NCI-H1048 (cell line): ENCODE results near the gene RPTOR.

Experiments used
- DNase-seq: peaks from one replicate; lab custom pipeline; 2025; lab: John Stamatoyannopoulos, UW

Gene RPTOR

DNA sequence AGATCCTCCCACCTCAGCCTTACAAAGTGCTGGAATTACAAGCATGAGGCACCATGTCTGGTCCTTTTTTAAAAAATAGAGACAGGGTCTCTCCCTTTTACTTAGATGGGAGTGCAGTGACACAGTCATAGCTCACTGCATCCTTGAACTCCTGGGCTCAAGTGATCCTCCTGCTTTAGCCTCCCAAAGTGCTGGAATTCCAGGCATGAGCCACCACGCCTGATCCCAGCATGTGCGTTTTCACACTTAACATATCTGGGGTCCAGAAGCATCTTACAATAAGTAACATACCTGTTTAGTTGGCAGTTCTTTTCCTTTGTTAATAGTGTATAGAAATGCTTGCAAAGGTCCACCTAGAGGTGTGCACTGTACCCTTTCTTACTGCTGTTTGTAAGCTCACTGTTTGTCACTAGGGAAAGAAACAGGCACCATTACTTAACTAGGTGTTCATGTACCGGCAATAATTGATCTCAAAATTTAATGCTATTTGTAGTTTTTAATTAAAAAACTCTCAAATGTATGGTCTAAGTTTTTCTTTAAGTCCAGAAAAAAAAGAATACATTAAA, 221.7 kb downstream of the RPTOR start:
- no peak for DNase-seq

- DNase-seq = no peak
Observed at GRCh38 chr17:80768389-80768788, 223.8 kb downstream of the RPTOR start.

DNA sequence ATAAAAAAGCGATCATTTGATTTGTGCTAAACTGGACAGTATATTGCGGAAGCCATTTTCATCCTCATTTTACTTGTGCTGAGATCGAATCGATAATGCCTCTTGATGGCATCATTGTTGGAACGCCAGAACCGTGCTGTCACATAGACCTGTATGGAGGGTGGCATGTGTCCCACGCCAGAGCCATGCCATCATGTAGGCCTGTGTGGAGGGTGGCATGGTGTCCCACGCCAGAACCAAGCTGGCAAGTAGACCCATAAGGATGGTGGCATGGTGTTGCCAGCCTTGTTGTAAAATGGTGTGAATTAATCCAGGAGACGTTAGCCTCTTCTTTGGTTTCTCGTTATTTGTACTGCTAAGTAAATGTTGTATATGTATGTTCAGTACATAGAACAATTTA, 224.3 kb downstream of the RPTOR start:
- DNase-seq = no peak

DNA sequence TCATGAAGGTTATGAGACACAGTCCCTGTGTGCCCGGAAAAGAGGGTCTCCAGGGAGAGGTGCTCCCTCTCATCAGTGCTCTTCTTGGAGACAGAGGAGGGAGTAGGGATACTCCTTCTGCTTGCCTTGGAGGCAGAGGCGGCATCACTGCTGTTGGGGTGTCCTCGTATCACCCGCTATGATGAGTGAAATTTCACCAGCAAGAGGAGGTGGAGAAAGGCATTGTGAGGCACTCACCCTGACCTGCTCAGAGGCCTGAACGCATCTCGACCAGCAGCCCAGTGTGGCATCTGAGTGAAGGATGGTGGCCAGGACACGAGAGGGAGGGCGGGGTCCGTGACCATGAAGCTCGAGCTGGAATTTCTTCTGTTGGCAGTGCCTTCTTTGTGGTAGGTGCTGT, 224.9 kb downstream of the RPTOR start:
- DNase-seq = no peak

GRCh38 chr17:80769936-80770625, 225.4 kb downstream of the RPTOR start:
- no peak for DNase-seq

DNA sequence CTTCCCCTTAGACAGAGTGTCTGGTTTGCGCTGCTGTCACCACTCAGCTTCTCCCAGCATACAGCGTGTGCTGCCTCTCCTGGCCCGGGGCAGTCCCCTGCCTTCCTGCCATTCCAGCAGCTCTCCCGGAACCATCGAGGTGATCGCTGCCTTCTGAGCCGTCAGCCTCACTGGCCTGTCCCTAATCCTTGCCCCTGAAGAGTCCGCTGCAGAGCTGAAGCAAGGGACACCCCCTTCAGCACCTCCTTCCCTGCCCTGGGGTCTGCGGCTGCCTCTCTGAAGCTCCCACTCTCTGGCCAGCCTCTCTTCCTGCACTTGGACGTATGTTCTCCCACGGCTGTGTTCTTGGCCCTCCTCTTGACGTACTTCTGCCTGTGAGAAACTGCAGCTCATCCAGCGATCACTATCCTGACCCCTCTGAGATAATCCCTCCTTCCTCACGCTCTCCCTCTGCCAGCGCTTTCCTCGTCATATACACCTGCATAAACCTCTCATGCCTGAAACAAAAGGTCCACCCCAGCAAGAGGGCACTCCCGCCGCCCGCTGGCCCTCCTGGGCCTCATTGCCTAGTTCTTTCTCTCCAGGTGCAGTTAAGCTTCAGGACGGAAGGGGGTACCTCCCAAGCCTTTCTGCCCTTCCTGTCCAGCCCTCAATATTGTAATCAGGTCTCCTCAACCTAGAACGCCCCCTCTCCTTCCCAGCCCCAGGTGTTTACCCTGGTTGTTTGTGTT, 226.4 kb downstream of the RPTOR start:
- no peak for DNase-seq

DNA sequence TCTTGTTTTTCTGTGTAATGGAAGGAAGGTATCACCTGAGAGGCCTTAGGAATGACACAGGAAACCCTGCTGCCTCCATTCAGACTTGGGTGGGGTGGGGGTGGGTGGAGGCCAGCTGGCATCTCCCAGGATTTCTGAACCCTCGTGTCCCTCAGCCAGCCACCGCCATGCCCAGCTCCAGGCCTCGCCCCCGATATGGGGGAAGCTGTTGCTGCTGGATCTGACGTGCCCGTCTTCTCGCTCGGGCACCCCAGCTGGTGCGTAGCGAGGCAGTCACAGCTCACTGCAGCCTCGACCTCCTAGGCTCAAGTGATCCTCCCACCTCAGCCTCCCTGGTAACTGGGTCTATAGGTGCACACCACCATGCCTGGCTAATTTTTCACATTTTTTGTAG, 227.0 kb downstream of the RPTOR start:
- no peak for DNase-seq

- no peak for DNase-seq
Observed at GRCh38 chr17:80772906-80773242, 228.2 kb downstream of the RPTOR start.

DNA sequence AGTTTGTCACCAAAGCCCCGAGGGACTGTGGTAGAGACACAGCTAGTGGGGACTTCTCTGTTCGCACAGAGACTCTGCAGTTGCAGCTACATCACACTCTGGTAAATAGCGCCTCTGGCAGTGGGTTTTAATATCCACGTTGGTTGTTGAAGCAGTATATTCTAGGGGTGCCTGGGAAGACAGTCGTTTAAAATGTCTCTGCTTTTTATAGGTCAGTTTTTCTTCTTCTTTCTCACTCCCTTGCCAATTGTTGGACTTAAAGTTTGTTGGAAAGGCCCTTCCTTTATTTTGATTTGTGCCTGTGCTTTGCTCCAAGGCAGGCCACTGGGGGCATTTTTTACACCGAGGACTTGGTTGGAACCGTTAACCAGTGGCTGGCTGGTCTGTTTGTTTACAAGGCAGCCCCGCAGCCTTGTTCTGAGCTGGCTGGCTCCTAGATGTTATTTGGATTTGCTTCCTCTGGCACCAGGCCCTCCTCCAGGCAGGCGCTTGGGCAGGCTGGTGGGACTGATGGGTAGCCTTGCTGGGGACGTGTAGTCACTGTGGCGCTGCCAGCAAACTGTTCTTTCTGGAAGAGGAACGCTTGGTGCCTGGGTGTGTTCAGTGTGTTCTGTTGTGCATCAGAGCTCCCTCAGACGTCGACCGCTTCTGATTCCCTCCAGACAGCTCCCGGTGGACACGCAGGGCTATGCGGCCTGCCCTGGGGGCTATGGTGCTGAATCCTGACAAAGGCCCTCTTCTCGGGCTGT, 228.8 kb downstream of the RPTOR start:
- no peak for DNase-seq

DNA sequence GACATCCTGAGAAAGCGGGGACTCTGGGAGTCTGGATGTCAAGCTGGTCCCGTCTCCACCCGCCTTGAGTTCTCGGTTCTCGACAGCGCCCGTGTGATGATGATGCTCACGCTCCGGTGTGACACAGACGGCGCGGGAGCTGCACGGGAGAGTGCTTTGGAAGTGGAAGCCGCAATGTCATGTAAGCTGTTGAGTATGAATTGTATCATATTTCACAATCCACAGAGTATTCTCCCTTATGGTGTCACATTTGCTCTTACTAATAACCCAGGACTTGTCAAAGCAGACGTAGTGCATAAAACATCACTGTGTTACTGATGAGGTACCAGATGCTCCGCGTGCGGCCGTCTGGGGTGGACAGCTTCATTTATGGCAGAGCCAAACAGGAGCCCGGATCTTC, 229.5 kb downstream of the RPTOR start:
- DNase-seq = no peak

GRCh38 chr17:80774643-80775281, 230.1 kb downstream of the RPTOR start:
- DNase-seq = no peak

- no peak for DNase-seq
Observed at GRCh38 chr17:80775863-80776262, 231.2 kb downstream of the RPTOR start.

DNA sequence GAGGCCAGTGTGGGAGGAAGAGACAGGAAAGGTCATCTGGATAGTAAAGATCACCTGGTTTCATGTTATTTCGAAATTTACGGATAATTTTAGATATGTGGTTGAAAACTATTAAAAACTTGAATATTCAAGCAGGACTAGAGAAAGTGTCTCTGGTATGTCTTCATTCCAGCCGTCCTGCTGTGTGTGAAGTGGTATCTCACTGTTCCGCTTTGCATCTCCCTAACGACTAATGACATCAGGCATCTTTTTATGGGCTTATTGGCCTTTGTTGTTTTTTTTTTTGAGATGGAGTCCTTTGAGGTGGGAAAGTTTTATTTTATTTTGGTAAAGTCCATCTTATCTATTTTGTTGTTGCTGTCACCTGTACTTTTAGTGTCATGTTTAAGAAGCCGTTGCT, 232.6 kb downstream of the RPTOR start:
- no peak for DNase-seq

DNA sequence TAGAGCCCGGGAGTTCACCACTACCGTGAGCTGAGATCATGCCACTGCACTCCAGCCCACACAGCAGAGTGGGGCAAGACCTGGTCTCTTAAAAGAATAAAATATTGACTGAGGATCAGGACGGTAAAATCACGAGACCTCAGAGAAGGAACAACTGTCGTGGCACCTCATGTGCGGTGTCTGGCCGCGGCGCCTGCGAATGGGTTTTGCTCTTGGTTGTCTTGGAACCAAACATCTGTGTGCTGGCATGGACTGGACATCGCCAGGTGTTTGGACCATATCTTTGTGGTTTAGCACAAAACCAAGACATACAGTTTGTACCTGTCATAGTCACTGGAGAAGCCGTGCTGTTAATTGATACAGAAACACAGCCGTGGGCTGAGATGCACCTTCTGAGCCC, 234.1 kb downstream of the RPTOR start:
- no peak for DNase-seq

DNA sequence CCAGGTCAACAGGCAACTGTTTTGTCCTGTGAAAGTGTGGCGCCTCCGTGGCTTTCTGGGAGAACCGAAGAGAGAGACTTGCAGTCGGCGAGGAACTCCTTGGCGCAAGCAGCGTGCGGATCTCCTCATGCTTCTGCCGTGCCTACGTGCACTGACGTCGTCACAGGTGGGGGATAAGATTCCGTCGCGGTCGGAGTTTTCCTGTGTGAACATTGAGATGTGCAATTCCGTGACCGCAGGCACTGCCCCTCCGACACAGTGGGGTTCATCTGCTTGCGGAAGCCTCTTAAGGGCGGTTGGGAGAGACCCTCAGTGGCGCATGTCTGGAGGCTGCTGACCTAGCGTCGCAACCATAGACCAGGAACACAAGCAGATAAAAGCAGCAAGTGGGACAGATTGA, 234.7 kb downstream of the RPTOR start:
- no peak for DNase-seq

- no peak for DNase-seq
Observed at GRCh38 chr17:80779961-80780380, 235.3 kb downstream of the RPTOR start.

- DNase-seq = no peak
Observed at GRCh38 chr17:80780381-80781198, 236.0 kb downstream of the RPTOR start.

GRCh38 chr17:80781211-80781610, 236.6 kb downstream of the RPTOR start:
- DNase-seq = no peak

GRCh38 chr17:80781807-80782277, 237.2 kb downstream of the RPTOR start:
- no peak for DNase-seq

- DNase-seq = no peak
Observed at GRCh38 chr17:80782536-80783427, 238.1 kb downstream of the RPTOR start.
